ENCODE results near the gene SYTL3. TPM values are rescaled to one million over a fixed set of nuclear protein-coding genes. Genes with fewer than 3 reads are reported as not detected.

The SYTL3 gene
- polyA plus RNA-seq, 1 of the 3 experiments (the other 2 are of a cell fraction): 2.3 TPM

- POLR2A ChIA-PET: no interaction called here
These were observed 72.4 kb downstream of the SYTL3 start for GRCh38 chr6:158722176-158722729.

More at GRCh38 chr6:158722176-158722729, 72.4 kb downstream of the SYTL3 start:
- Histone ChIP-seq H3F3A (replicated peaks; ENCODE audit: insufficient read depth) (no peaks in the 10 kb centered on the region), H3K4me2 (no peak overlapping the region), H3K27me3 (ENCODE audit: insufficient read depth) (no peaks in the 10 kb centered on the region), H3K9me2 (no peaks in the 10 kb centered on the region), H3K4me3 (ENCODE audit: low read depth in 2 of 2, low read length in 1 of 2) (no peak overlapping the region), H3K4me1 (ENCODE audit: control insufficient read depth in 1 of 2, insufficient read depth in 2 of 2, low read depth in 1 of 2, low read length in 1 of 2) (peaks cover 2 to 15% of the 10 kb centered on the region in 2 experiments; a peak in 3 of 4 replicates), H3K27ac (ENCODE audit: low read depth in 2 of 2, low read length in 1 of 2) (no peak overlapping the region), H2AFZ (ENCODE audit: low read depth) (no peak overlapping the region), H3K79me2 (ENCODE audit: insufficient read depth) (no peaks in the 10 kb centered on the region), H3K9me3 (no peaks in the 10 kb centered on the region), H3K36me3 (replicated peaks in 1 of 2; ENCODE audit: control insufficient read depth in 1 of 2, insufficient read depth in 2 of 2, low read length in 1 of 2) (no peaks in the 10 kb centered on the region), H4K20me1 (ENCODE audit: insufficient read depth) (no peaks in the 10 kb centered on the region), H3K9ac (no peak overlapping the region)
- DNase-seq: no peak
- CTCF ChIA-PET: interaction anchor here (1.1 to 2.9 kb wide), 3 partner anchors 16 to 18 kb away, joined by 6 to 16 read pairs (median 7); no protein-coding TSS in a partner anchor
- TF ChIP-seq MEF2A (IDR thresholded peaks at IDR 0.05; ENCODE audit: borderline replicate concordance, low read depth) (no peak), USF1 (IDR thresholded peaks at IDR 0.05; ENCODE audit: borderline replicate concordance, low read depth) (no peak), JUND (IDR thresholded peaks at IDR 0.05) (no peak), CTCF (IDR thresholded peaks at IDR 0.05) (no peak), EP300 (IDR thresholded peaks at IDR 0.05; ENCODE audit: borderline replicate concordance in 1 of 2, low read depth in 1 of 2, low read length in 1 of 2) (no peak), IRF3 (IDR thresholded peaks at IDR 0.05; ENCODE audit: low read depth, low read length) (no peak), EZH2phosphoT487 (IDR thresholded peaks at IDR 0.05; ENCODE audit: borderline replicate concordance, low read depth) (no peak), FOSL2 (IDR thresholded peaks at IDR 0.05; ENCODE audit: borderline replicate concordance, low read depth) (no peak), RFX5 (IDR thresholded peaks at IDR 0.05; ENCODE audit: low read length) (no peak), RXRA (IDR thresholded peaks at IDR 0.05; ENCODE audit: borderline replicate concordance, low read depth) (no peak), TAF1 (IDR thresholded peaks at IDR 0.05; ENCODE audit: borderline replicate concordance, low read depth, low read length) (no peak), ELF1 (IDR thresholded peaks at IDR 0.05) (no peak), POLR2AphosphoS5 (IDR thresholded peaks at IDR 0.05; ENCODE audit: low read depth, low read length) (no peak), RCOR1 (IDR thresholded peaks at IDR 0.05; ENCODE audit: low read length) (no peak), FOXM1 (IDR thresholded peaks at IDR 0.05; ENCODE audit: low read depth) (no peak), PBX3 (IDR thresholded peaks at IDR 0.05) (no peak), NFIC (IDR thresholded peaks at IDR 0.05; ENCODE audit: borderline replicate concordance) (no peak), GABPA (IDR thresholded peaks at IDR 0.05; ENCODE audit: low read depth) (no peak), MAX (IDR thresholded peaks at IDR 0.05; ENCODE audit: low read depth) (no peak), ZBTB33 (IDR thresholded peaks at IDR 0.05; ENCODE audit: borderline replicate concordance, low read depth) (no peak)
- 91% methylated on average over 5 of the region's 5 CpGs for WGBS (ENCODE audit: low lambda C conversion rate)
